ENCODE data around the gene BCAM.

BCAM gene

GRCh38 chr19:44813841-44814470 lies 5.1 kb downstream of the BCAM start:
- TF ChIP-seq, protein P1, sequence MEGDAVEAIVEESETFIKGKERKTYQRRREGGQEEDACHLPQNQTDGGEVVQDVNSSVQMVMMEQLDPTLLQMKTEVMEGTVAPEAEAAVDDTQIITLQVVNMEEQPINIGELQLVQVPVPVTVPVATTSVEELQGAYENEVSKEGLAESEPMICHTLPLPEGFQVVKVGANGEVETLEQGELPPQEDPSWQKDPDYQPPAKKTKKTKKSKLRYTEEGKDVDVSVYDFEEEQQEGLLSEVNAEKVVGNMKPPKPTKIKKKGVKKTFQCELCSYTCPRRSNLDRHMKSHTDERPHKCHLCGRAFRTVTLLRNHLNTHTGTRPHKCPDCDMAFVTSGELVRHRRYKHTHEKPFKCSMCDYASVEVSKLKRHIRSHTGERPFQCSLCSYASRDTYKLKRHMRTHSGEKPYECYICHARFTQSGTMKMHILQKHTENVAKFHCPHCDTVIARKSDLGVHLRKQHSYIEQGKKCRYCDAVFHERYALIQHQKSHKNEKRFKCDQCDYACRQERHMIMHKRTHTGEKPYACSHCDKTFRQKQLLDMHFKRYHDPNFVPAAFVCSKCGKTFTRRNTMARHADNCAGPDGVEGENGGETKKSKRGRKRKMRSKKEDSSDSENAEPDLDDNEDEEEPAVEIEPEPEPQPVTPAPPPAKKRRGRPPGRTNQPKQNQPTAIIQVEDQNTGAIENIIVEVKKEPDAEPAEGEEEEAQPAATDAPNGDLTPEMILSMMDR (conservative IDR thresholded peaks at IDR 0.05): no peak
- no peak overlapping the region for H3K27ac ChIP-seq

DNA sequence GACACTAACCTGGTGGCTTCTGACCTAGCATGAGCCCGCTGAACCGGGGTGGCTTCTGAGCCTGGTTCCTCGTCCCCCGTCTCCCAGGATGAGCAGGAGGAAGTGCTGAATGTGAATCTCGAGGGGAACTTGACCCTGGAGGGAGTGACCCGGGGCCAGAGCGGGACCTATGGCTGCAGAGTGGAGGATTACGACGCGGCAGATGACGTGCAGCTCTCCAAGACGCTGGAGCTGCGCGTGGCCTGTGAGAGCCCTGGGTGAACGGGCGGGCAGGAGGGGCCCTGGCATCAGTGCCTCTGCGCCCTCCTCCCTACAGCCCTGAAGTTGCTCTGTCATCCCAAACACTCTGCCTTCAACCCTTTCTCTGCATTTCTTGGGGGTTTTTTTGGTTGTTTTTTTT lies 5.6 kb downstream of the BCAM start:
- H3K27ac ChIP-seq: no peak overlapping the region
- TF ChIP-seq, protein P1 (conservative IDR thresholded peaks at IDR 0.05): no peak

DNA sequence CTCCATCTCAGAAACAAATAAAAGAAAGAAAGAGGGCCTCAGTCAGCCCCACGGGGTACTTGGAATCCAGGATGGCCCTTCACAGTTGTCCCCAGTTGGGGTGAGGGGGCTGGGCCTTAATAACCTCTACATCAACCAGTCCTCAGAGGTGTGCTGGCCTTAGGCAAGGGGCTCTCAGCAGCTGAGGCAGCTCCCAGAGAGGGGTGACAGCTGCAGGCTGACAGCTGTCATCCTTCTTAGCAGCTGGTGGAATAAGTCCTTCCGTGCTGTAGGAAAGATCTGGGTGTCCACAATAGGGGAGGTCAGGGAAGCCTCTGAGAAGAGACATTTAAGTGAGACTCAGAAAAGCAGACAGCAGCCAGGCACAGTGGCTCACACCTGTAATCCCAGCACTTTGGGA lies 7.4 kb downstream of the BCAM start:
- TF ChIP-seq, protein P1 (conservative IDR thresholded peaks at IDR 0.05): no peak
- H3K27ac ChIP-seq: no peak overlapping the region; the same call in 1 of the 2 replicates

DNA sequence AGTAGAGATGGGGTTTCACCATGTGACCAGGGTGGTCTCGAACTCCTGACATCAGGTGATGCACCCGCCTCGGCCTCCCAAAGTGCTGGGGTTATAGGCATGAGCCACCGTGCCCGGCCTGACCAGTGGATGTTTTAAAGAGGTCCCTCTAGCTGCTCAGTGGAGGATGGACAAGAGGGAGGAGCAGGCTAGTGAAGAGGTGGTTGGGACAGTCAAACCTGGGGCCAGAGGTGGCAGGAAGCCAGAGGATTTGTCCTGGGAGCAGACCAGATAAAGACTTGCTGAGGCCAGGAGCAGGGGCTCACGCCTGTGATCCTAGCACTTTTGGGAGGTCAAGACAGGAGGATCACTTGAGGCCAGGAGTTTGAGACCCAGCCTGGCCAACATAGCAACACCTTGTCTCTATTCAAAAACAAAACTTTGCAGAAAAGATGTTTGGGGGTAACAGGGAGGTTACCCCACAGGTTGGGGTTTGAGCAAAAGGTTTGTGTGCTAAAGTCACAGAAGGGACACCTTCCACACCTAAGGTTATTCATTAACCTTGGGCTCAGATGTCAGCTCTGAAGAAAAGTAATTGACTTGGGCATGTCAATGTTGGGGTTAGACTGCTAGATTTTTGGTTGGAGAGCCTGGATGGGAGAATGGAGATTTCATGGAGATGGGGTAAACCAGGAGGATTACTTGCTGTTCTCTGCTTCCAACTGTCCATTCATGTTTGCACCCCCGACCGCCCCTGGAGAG lies 9.0 kb downstream of the BCAM start:
- no peak overlapping the region for H3K27ac ChIP-seq
- TF ChIP-seq, protein P1 (conservative IDR thresholded peaks at IDR 0.05): no peak

- TF ChIP-seq, protein P1 (conservative IDR thresholded peaks at IDR 0.05): no peak
- H3K27ac ChIP-seq: no peak overlapping the region
Measured at GRCh38 chr19:44818466-44819031, 9.6 kb downstream of the BCAM start.

GRCh38 chr19:44819246-44819832 lies 10.4 kb downstream of the BCAM start:
- H3K27ac ChIP-seq: no peak overlapping the region
- TF ChIP-seq, protein P1 (conservative IDR thresholded peaks at IDR 0.05): no peak

All from VCaP (cell line).